Measurements from ENCODE around the gene ELF1.

GRCh38 chr13:40886017-40886416 lies 133.1 kb downstream of the ELF1 start:
- TF ChIP-seq GATA3 (IDR thresholded peaks at IDR 0.05; ENCODE audit: low read depth, low read length) (no peak), GATA2 (IDR thresholded peaks at IDR 0.05; ENCODE audit: low read depth, low read length) (no peak; the same call in 1 of the 2 replicates)

Measured in SH-SY5Y (cell line).